NB4 (cell line): ENCODE data around the gene ADSL.

ENCODE experiments used
- DNase-seq: peaks from one replicate; pipeline ENCODE4 v3.0.0; 2010; ENCODE audit warnings: low read depth
- H3K4me3 ChIP-seq: one replicate; pipeline ENCODE4 v1.5.1; 2011; ENCODE audit warnings: mild to moderate bottlenecking, low read depth, low read length, moderate library complexity
- CTCF ChIP-seq: IDR thresholded peaks from one replicate; pipeline ENCODE4 v1.5.1; 2012; ENCODE audit warnings: low read depth, low read length
- MAX ChIP-seq: IDR thresholded peaks from 2 replicates; pipeline ENCODE4 v1.6.1; 2011; ENCODE audit warnings: low read depth, low read length
- MYC ChIP-seq: IDR thresholded peaks from 2 replicates; pipeline ENCODE4 v1.6.1; 2011; ENCODE audit warnings: low read depth, low read length
- POLR2A ChIP-seq: IDR thresholded peaks from 2 replicates; pipeline ENCODE4 v1.6.1; 2011; ENCODE audit warnings: mild to moderate bottlenecking; ENCODE audit not compliant: insufficient read length; ENCODE audit errors: extremely low read depth

ADSL gene

GRCh38 chr22:40411506-40411861 is 65.2 kb downstream of the ADSL start:
- H3K4me3 ChIP-seq: no peak overlapping the region
- no peak for DNase-seq
- TF ChIP-seq CTCF (no peak), MAX (no peak), POLR2A (no peak)

- no peak for TF ChIP-seq MYC
- TF ChIP-seq POLR2A: no peak
- TF ChIP-seq MAX: no peak
- TF ChIP-seq CTCF: no peak
- H3K4me3 ChIP-seq: no peak overlapping the region
- no peak for DNase-seq
Measured at GRCh38 chr22:40412441-40412840, 66.1 kb downstream of the ADSL start.

- no peak for DNase-seq
- H3K4me3 ChIP-seq: no peak overlapping the region
- TF ChIP-seq MYC (no peak), POLR2A (no peak), MAX (no peak), CTCF (no peak)
Measured at GRCh38 chr22:40413873-40414272, 67.6 kb downstream of the ADSL start.

GRCh38 chr22:40414311-40414710 is 68.0 kb downstream of the ADSL start:
- DNase-seq: no peak
- H3K4me3 ChIP-seq: no peak overlapping the region
- TF ChIP-seq CTCF: no peak
- TF ChIP-seq POLR2A: no peak
- TF ChIP-seq MAX: no peak
- no peak for TF ChIP-seq MYC

- H3K4me3 ChIP-seq: no peak overlapping the region
- TF ChIP-seq MAX (no peak), POLR2A (no peak), MYC (no peak), CTCF (no peak)
- DNase-seq: no peak
Measured at GRCh38 chr22:40414838-40415505, 68.7 kb downstream of the ADSL start.
